Activated CD8-positive, alpha-beta memory T cell treated with anti-CD3 and anti-CD28 coated beads, Interleukin-2, amount 50 U/mL, for 48 hours (primary cell): ENCODE measurements around the gene PODNL1.
"Not testable (repeated sequence)": the region's sequence is repeated elsewhere in the genome, so short reads cannot be mapped to it uniquely, and the experiment has no call there.

Source experiments
- DNase-seq: peaks from one replicate; pipeline ENCODE4 v3.0.0-alpha.2; 2020

Gene PODNL1

GRCh38 chr19:13923194-13923987 is 14.8 kb downstream of the PODNL1 start:
- DNase-seq = no peak

GRCh38 chr19:13922118-13922517 is 16.1 kb downstream of the PODNL1 start:
- DNase-seq = not testable (repeated sequence)

- DNase-seq = no peak
Measured at GRCh38 chr19:13920940-13921747, 17.1 kb downstream of the PODNL1 start.

- no peak for DNase-seq
Measured at GRCh38 chr19:13920524-13920923, 17.7 kb downstream of the PODNL1 start.

- no peak for DNase-seq
Measured at GRCh38 chr19:13918726-13919411, 19.3 kb downstream of the PODNL1 start.

- no peak for DNase-seq
Measured at GRCh38 chr19:13917888-13918406, 20.3 kb downstream of the PODNL1 start.

GRCh38 chr19:13914777-13915176 is 23.4 kb downstream of the PODNL1 start:
- no peak for DNase-seq

GRCh38 chr19:13913352-13913751 is 24.9 kb downstream of the PODNL1 start:
- no peak for DNase-seq

- no peak for DNase-seq
Measured at GRCh38 chr19:13909430-13909829, 28.8 kb downstream of the PODNL1 start.

- no peak for DNase-seq
Measured at GRCh38 chr19:13908674-13909073, 29.5 kb downstream of the PODNL1 start.

GRCh38 chr19:13906910-13907309 is 31.3 kb downstream of the PODNL1 start:
- DNase-seq = no peak

GRCh38 chr19:13906521-13906904 is 31.7 kb downstream of the PODNL1 start:
- DNase-seq = no peak

- DNase-seq = peak; percentile 98
Measured at GRCh38 chr19:13905634-13906520, 32.3 kb downstream of the PODNL1 start, which contains the start of the genes BRME1 and CC2D1A. Gene BRME1 (minus strand): TSS chr19:13906117. CDS start chr19:13904892, 1,225 bp downstream. Gene CC2D1A (plus strand): TSS chr19:13906201. CDS start chr19:13906442, 241 bp downstream.

- no peak for DNase-seq
Measured at GRCh38 chr19:13902993-13903555, 35.1 kb downstream of the PODNL1 start.

- DNase-seq = no peak
Measured at GRCh38 chr19:13899912-13900584, 38.2 kb downstream of the PODNL1 start.

- no peak for DNase-seq
Measured at GRCh38 chr19:13899393-13899792, 38.8 kb downstream of the PODNL1 start.

- no peak for DNase-seq
Measured at GRCh38 chr19:13896227-13896626, 42.0 kb downstream of the PODNL1 start.

- no peak for DNase-seq
Measured at GRCh38 chr19:13894552-13894951, 43.7 kb downstream of the PODNL1 start.

GRCh38 chr19:13892870-13893269 is 45.3 kb downstream of the PODNL1 start:
- DNase-seq = no peak

- no peak for DNase-seq
Measured at GRCh38 chr19:13890136-13890535, 48.1 kb downstream of the PODNL1 start.

GRCh38 chr19:13888281-13888680 is 49.9 kb downstream of the PODNL1 start:
- no peak for DNase-seq
